ENCODE results near the gene CLASP1.

The CLASP1 gene

DNA sequence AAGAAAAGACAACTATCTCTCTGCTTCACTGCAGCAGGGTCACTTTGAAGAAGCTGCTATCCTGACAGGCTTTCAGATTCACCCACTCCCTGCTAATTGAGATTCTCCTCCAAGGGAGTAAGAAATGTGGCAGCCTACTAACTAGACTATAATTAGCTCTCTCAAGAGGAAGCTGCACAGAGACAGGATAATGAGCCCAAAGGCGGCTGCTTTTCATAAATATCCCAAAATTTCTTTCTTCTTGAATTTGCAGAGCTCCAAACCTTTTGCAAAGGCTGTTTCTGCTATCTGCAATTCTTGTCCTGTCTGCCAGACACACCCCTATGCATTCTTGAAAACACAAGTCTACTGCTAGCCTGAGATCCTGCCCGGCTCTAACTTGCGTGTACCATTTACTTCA lies 172.6 kb downstream of the CLASP1 start:
- H3F3A ChIP-seq (ENCODE audit: insufficient read depth, low read length) = no peaks in the 10 kb centered on the region
- no peak overlapping the region for H3K4me3 ChIP-seq (ENCODE audit: low read depth, low read length, poor library complexity, severe bottlenecking)
- H3K9me2 ChIP-seq (ENCODE audit: low read depth, low read length) = no peaks in the 10 kb centered on the region
- H4K20me1 ChIP-seq (ENCODE audit: insufficient read depth, low read length) = no peaks in the 10 kb centered on the region
- no peak overlapping the region for H2AFZ ChIP-seq (ENCODE audit: low read length)
- H3K4me1 ChIP-seq (ENCODE audit: insufficient read depth, low read length, severe bottlenecking) = no peaks in the 10 kb centered on the region
- H3K79me2 ChIP-seq (ENCODE audit: insufficient read depth, low read length) = 0 out of 2 replicates have a peak, but pooled peaks cover 6% of the 10 kb centered on the region
- H3K9me3 ChIP-seq (ENCODE audit: low read length) = no peaks in the 10 kb centered on the region
- H3K9ac ChIP-seq (ENCODE audit: low read length) = no peak overlapping the region
- H3K36me3 ChIP-seq (ENCODE audit: insufficient read depth, low read length) = peaks cover 4% of the 10 kb centered on the region; the same call in 1 of the 2 replicates
- no peaks in the 10 kb centered on the region for H3K27me3 ChIP-seq (ENCODE audit: insufficient read depth, low read length)
- H3K27ac ChIP-seq (ENCODE audit: low read depth, low read length, poor library complexity, severe bottlenecking) = no peak overlapping the region
- H3K4me2 ChIP-seq (ENCODE audit: low read length) = no peak overlapping the region
- TF ChIP-seq, protein P1, sequence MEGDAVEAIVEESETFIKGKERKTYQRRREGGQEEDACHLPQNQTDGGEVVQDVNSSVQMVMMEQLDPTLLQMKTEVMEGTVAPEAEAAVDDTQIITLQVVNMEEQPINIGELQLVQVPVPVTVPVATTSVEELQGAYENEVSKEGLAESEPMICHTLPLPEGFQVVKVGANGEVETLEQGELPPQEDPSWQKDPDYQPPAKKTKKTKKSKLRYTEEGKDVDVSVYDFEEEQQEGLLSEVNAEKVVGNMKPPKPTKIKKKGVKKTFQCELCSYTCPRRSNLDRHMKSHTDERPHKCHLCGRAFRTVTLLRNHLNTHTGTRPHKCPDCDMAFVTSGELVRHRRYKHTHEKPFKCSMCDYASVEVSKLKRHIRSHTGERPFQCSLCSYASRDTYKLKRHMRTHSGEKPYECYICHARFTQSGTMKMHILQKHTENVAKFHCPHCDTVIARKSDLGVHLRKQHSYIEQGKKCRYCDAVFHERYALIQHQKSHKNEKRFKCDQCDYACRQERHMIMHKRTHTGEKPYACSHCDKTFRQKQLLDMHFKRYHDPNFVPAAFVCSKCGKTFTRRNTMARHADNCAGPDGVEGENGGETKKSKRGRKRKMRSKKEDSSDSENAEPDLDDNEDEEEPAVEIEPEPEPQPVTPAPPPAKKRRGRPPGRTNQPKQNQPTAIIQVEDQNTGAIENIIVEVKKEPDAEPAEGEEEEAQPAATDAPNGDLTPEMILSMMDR (IDR thresholded peaks at IDR 0.05; ENCODE audit: low read length) = no peak
- TF ChIP-seq EZH2 (IDR thresholded peaks at IDR 0.05; ENCODE audit: borderline replicate concordance, low read length) = no peak

GRCh38 chr2:121475811-121476571 lies 173.3 kb downstream of the CLASP1 start:
- Histone ChIP-seq H3K79me2 (ENCODE audit: insufficient read depth, low read length) (0 out of 2 replicates have a peak, but pooled peaks cover 6% of the 10 kb centered on the region), H3K9me2 (ENCODE audit: low read depth, low read length) (no peaks in the 10 kb centered on the region), H3K27me3 (ENCODE audit: insufficient read depth, low read length) (no peaks in the 10 kb centered on the region), H2AFZ (ENCODE audit: low read length) (no peak overlapping the region), H3K9me3 (ENCODE audit: low read length) (no peaks in the 10 kb centered on the region), H3F3A (ENCODE audit: insufficient read depth, low read length) (no peaks in the 10 kb centered on the region), H3K9ac (ENCODE audit: low read length) (no peak overlapping the region), H3K4me2 (ENCODE audit: low read length) (no peak overlapping the region), H3K27ac (ENCODE audit: low read depth, low read length, poor library complexity, severe bottlenecking) (no peak overlapping the region), H4K20me1 (ENCODE audit: insufficient read depth, low read length) (no peaks in the 10 kb centered on the region), H3K36me3 (ENCODE audit: insufficient read depth, low read length) (peaks cover 9% of the 10 kb centered on the region), H3K4me1 (ENCODE audit: insufficient read depth, low read length, severe bottlenecking) (no peaks in the 10 kb centered on the region), H3K4me3 (ENCODE audit: low read depth, low read length, poor library complexity, severe bottlenecking) (no peak overlapping the region)
- TF ChIP-seq, protein P1 (IDR thresholded peaks at IDR 0.05; ENCODE audit: low read length) = no peak
- TF ChIP-seq EZH2 (IDR thresholded peaks at IDR 0.05; ENCODE audit: borderline replicate concordance, low read length) = no peak

DNA sequence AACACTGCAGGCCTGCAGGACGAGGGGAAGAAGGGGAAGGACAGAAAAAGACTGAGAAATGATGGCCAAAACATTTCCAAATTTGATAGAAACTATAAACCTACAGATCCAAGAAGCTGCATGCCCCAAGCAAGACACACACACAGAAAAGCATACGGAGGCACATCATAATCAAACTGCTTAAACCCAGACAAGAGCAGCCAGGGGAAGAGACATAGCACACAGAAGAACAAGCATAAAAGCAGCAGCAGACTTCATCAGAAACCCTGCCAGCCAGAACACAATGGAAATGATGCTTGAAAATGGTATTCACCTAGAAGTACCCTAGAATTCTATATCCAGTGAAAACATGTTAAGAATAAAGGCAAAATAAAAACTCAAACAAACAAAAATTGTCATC lies 175.8 kb downstream of the CLASP1 start:
- no peaks in the 10 kb centered on the region for H3K4me1 ChIP-seq (ENCODE audit: insufficient read depth, low read length, severe bottlenecking)
- no peak overlapping the region for H3K4me3 ChIP-seq (ENCODE audit: low read depth, low read length, poor library complexity, severe bottlenecking)
- H3K4me2 ChIP-seq (ENCODE audit: low read length) = no peak overlapping the region
- H3K79me2 ChIP-seq (ENCODE audit: insufficient read depth, low read length) = no peaks in the 10 kb centered on the region
- H2AFZ ChIP-seq (ENCODE audit: low read length) = no peak overlapping the region
- no peaks in the 10 kb centered on the region for H3K9me3 ChIP-seq (ENCODE audit: low read length)
- H3K27me3 ChIP-seq (ENCODE audit: insufficient read depth, low read length) = no peaks in the 10 kb centered on the region
- TF ChIP-seq EZH2 (IDR thresholded peaks at IDR 0.05; ENCODE audit: borderline replicate concordance, low read length) = no peak
- TF ChIP-seq, protein P1 (IDR thresholded peaks at IDR 0.05; ENCODE audit: low read length) = no peak
- H3K27ac ChIP-seq (ENCODE audit: low read depth, low read length, poor library complexity, severe bottlenecking) = no peak overlapping the region
- H4K20me1 ChIP-seq (ENCODE audit: insufficient read depth, low read length) = no peaks in the 10 kb centered on the region
- H3K36me3 ChIP-seq (ENCODE audit: insufficient read depth, low read length) = peaks cover 34% of the 10 kb centered on the region
- H3K9ac ChIP-seq (ENCODE audit: low read length) = no peak overlapping the region
- H3K9me2 ChIP-seq (ENCODE audit: low read depth, low read length) = no peaks in the 10 kb centered on the region
- no peaks in the 10 kb centered on the region for H3F3A ChIP-seq (ENCODE audit: insufficient read depth, low read length)

Measured in OCI-LY1 (cell line).